Renal cortex interstitium (tissue), 11 donors: ENCODE data around the gene IGSF11. TPM values are rescaled to one million over a fixed set of nuclear protein-coding genes. Genes with fewer than 3 reads are reported as not detected.
"Not testable (repeated sequence)": the region's sequence is repeated elsewhere in the genome, so short reads cannot be mapped to it uniquely, and the experiment has no call there.

Experiments
- DNase-seq, 11 donors: peaks; one replicate each; pipeline ENCODE4 v3.0.0-alpha.2; 2013; ENCODE audit warnings: low read depth in 9 of 11, low spot score in 4 of 11; ENCODE audit errors: extremely low read depth in 1 of 11
- polyA plus RNA-seq, 3 donors: library from polyadenylated mRNA; unstranded; fragments of 120-200 nt; gene quantifications; one replicate each; pipeline ENCODE4 v1.2.1, GENCODE V29; 2013; ENCODE audit not compliant: insufficient read length in 3 of 3

IGSF11 gene
- polyA plus RNA-seq, 3 donors: 4.0 to 5.2 (median 4.4) TPM

- no peak for DNase-seq
Measured at GRCh38 chr3:119011528-119011927, 23.1 kb downstream of the IGSF11 start.

- DNase-seq: no peak
Measured at GRCh38 chr3:118997190-118997589, 37.5 kb downstream of the IGSF11 start.

- DNase-seq: no peak
Measured at GRCh38 chr3:118991775-118992174, 42.9 kb downstream of the IGSF11 start.

- no peak for DNase-seq
Measured at GRCh38 chr3:118990823-118991560, 43.7 kb downstream of the IGSF11 start.

GRCh38 chr3:118988198-118989130 lies 46.2 kb downstream of the IGSF11 start:
- DNase-seq: no peak

- peak in 3 of 11 donors; percentile 4 to 28 (median 9) for DNase-seq
Measured at GRCh38 chr3:118987477-118987876, 47.2 kb downstream of the IGSF11 start.

DNA sequence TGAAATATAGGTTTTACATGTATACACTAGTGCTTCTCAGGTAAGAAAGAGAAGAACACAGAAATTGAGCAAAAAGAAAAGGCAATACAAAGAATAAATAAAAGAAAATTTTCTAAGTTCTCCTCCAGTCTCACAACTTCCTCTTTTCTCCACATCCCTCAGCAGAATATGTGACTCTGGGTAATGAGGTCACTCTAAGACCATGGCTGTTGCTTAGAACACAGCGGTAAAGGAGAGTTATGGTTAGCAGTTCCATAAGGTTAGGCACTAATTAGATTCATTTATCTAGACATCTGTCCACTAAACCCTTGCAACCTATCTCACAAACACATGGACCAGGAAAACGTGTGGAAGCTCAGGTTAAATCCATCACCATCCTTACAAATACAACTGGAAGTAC lies 47.9 kb downstream of the IGSF11 start:
- no peak for DNase-seq

DNA sequence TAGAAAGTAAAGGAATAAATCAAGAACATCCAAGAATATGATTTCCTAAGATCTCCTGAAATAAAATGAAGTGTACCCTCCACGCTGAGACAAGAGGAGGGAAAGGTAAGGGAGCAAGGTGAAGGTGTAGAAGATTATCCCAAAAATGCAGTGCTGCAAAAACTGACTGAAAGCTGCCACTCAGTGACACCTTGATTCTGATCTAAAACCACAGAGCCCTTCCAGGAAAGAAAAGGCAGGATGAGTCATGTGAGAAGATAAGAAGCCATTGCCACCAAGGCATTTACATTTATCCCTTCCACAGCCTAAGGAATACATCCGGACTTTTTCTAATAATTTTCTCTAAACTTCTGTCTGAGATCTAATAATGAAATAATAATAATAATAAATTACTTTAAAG lies 49.9 kb downstream of the IGSF11 start:
- no peak for DNase-seq

GRCh38 chr3:118981494-118982134 lies 53.0 kb downstream of the IGSF11 start:
- no peak for DNase-seq

- DNase-seq: no peak
Measured at GRCh38 chr3:118980832-118981231, 53.8 kb downstream of the IGSF11 start.

GRCh38 chr3:118978393-118978758 lies 56.3 kb downstream of the IGSF11 start:
- no peak for DNase-seq

- DNase-seq: no peak
Measured at GRCh38 chr3:118977671-118978392, 56.8 kb downstream of the IGSF11 start.

DNA sequence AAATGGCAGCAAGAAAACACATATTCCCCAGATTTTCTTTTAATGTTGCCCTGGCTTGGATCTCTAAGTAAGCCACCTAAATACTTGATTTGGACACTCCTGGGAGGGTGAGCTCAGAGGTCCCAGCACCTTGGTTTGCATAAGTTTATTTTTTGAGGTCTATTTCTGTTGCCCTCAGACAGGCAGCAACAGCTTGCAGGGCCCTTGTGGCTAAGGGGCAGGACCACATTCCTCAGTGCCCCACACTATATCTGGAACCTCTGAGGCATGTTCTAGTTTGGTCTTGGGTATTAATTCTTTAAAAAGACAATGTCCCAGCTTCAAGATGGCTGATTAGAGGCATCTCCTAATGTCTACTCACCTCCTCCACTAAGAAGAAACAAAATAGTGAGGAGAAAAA lies 57.5 kb downstream of the IGSF11 start:
- no peak for DNase-seq

DNA sequence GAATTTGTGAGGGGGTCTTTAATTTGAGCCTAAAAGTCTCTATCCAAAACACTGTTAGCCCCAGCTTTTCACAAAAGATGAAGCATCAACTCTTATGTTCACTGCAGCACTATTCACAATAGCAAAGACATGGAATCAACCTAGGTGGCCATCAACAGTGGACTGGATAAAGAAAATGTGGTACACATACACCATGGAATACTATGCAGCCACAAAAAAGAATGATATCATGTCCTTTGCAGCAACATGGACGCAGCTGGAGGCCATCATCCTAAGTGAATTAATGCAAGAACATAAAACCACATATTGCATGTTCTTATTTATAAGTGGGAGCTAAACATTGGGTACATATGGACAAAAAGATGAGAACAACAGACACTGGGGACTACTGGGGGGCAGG lies 59.2 kb downstream of the IGSF11 start:
- DNase-seq: not testable (repeated sequence)

- DNase-seq: no peak
Measured at GRCh38 chr3:118974356-118975097, 60.1 kb downstream of the IGSF11 start.

DNA sequence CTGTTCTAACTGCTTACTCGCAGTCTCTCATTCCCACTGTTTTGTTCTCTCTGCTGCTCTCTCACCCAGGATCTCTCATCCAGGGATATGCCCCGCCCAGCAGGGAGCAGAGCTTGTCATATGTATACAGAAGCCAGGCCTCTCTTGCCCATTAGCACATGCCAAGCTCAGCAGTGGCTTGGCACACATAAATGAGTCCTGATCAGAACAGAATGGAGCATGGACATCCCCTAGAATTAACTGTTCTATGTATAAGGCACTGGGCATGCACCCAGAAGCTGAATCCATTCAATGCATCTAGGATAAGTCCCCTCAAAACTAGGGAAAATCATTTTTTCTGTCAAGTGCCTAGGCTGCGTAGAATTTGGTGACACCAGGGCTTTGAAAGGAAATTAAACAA lies 61.6 kb downstream of the IGSF11 start:
- no peak for DNase-seq

DNA sequence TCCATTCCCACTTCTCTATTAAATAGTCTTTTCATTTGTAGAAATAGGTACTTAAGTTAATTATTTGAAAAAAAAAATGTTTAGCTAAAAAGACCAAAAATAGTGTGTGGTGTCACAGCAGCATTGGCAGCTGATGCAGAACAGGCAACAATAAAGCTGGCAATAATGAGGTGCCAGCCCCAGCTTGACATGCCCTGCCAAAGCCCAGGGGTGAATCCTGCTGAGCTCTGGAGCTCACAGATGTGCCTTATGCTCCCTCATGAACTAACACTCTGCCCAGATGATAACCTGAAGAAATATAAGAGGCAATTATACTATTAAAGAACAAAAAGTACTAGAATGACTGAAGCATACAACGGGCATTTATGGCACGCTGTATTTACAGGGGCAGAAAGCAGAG lies 63.8 kb downstream of the IGSF11 start:
- DNase-seq: no peak

DNA sequence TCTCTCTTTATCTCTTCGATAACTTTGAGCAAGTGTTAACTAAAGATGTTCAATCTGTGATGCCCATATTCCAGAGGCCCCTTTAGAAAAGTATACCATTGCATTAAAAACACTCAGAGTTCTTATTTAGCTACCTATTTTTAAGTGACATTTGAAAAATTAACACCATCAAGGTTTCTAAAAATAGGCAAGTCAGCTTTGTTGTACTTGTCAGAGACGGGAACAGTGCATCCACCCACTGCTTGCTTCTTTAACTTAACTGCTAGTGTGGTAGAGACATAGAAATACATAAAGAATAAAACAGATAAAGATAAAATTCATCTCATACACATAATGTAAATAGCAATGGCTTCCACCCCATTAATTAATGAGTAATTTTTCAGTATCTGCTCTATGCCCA lies 66.0 kb downstream of the IGSF11 start:
- DNase-seq: no peak

GRCh38 chr3:118968111-118968510 lies 66.5 kb downstream of the IGSF11 start:
- no peak for DNase-seq
